OCI-LY1 (cell line): ENCODE data around the gene SRCIN1.

Experiments
- H2AFZ ChIP-seq: fragments of 200-600 bp; sonication (generic), shearing (Covaris generic); 2 replicates; pipeline ENCODE4 v1.6.0; 2014; ENCODE audit warnings: antibody characterized with exemption, mild to moderate bottlenecking, low read length
- H3F3A ChIP-seq: fragments of 200-600 bp; sonication (generic), shearing (Covaris generic); 2 replicates; pipeline ENCODE4 v1.6.0; 2014; ENCODE audit warnings: mild to moderate bottlenecking, antibody characterized with exemption, low read length, moderate library complexity; ENCODE audit not compliant: insufficient read depth
- H3K27ac ChIP-seq: fragments of 200-600 bp; sonication (generic); 2 replicates; pipeline ENCODE4 v1.5.1; 2014; ENCODE audit warnings: low read length, mixed run types, mild to moderate bottlenecking, low read depth; ENCODE audit not compliant: poor library complexity, severe bottlenecking
- H3K27me3 ChIP-seq: fragments of 200-600 bp; sonication (generic); 2 replicates; pipeline ENCODE4 v1.6.0; 2014; ENCODE audit warnings: antibody characterized with exemption, mild to moderate bottlenecking, low read length, moderate library complexity; ENCODE audit not compliant: insufficient read depth
- H3K36me3 ChIP-seq: fragments of 200-600 bp; sonication (generic); 2 replicates; pipeline ENCODE4 v1.6.1; 2014; ENCODE audit warnings: mild to moderate bottlenecking, antibody characterized with exemption, low read length, moderate library complexity, mixed read lengths; ENCODE audit not compliant: insufficient read depth
- H3K4me1 ChIP-seq: fragments of 200-600 bp; sonication (generic); 2 replicates; pipeline ENCODE4 v1.5.1; 2014; ENCODE audit warnings: mild to moderate bottlenecking, low read length, moderate library complexity; ENCODE audit not compliant: insufficient read depth, severe bottlenecking
- H3K4me2 ChIP-seq: fragments of 200-600 bp; sonication (generic), shearing (Covaris generic); 2 replicates; pipeline ENCODE4 v1.6.1; 2014; ENCODE audit warnings: low read length
- H3K4me3 ChIP-seq: fragments of 200-600 bp; sonication (generic); 2 replicates; pipeline ENCODE4 v1.5.1; 2014; ENCODE audit warnings: low read length, low read depth, mild to moderate bottlenecking, mixed read lengths; ENCODE audit not compliant: poor library complexity, severe bottlenecking
- H3K79me2 ChIP-seq: fragments of 200-600 bp; shearing (Covaris generic); 2 replicates; pipeline ENCODE4 v1.6.1; 2016; ENCODE audit warnings: mixed run types, low read length, mixed read lengths; ENCODE audit not compliant: insufficient read depth
- H3K9ac ChIP-seq: fragments of 200-600 bp; sonication (generic), shearing (Covaris generic); 2 replicates; pipeline ENCODE4 v1.6.1; 2014; ENCODE audit warnings: mild to moderate bottlenecking, low read length, mixed read lengths
- H3K9me2 ChIP-seq: fragments of 200-600 bp; sonication (generic), shearing (Covaris generic); 2 replicates; pipeline ENCODE4 v1.6.1; 2014; ENCODE audit warnings: low read depth, mild to moderate bottlenecking, low read length, mixed read lengths
- H3K9me3 ChIP-seq: fragments of 200-600 bp; shearing (Covaris generic); 2 replicates; pipeline ENCODE4 v1.6.1; 2014; ENCODE audit warnings: low read length, mixed read lengths
- H4K20me1 ChIP-seq: fragments of 200-600 bp; sonication (generic), shearing (Covaris generic); 2 replicates; pipeline ENCODE4 v1.6.0; 2016; ENCODE audit warnings: mild to moderate bottlenecking, low read length; ENCODE audit not compliant: insufficient read depth
- EZH2 ChIP-seq: fragments of 200-600 bp; sonication (generic), shearing (Covaris generic); IDR thresholded peaks from 2 replicates; pipeline ENCODE4 v1.8.0; 2017; ENCODE audit warnings: borderline replicate concordance, mixed run types, mild to moderate bottlenecking, antibody characterized with exemption, low read length, moderate library complexity, mixed read lengths
- TF ChIP-seq, protein P1 (sequence below): fragments of 200-600 bp; sonication (generic), shearing (Covaris generic); IDR thresholded peaks from 2 replicates; pipeline ENCODE4 v1.5.1; 2017; ENCODE audit warnings: mild to moderate bottlenecking, antibody characterized with exemption, low read length, moderate library complexity, mixed read lengths

Gene SRCIN1

DNA sequence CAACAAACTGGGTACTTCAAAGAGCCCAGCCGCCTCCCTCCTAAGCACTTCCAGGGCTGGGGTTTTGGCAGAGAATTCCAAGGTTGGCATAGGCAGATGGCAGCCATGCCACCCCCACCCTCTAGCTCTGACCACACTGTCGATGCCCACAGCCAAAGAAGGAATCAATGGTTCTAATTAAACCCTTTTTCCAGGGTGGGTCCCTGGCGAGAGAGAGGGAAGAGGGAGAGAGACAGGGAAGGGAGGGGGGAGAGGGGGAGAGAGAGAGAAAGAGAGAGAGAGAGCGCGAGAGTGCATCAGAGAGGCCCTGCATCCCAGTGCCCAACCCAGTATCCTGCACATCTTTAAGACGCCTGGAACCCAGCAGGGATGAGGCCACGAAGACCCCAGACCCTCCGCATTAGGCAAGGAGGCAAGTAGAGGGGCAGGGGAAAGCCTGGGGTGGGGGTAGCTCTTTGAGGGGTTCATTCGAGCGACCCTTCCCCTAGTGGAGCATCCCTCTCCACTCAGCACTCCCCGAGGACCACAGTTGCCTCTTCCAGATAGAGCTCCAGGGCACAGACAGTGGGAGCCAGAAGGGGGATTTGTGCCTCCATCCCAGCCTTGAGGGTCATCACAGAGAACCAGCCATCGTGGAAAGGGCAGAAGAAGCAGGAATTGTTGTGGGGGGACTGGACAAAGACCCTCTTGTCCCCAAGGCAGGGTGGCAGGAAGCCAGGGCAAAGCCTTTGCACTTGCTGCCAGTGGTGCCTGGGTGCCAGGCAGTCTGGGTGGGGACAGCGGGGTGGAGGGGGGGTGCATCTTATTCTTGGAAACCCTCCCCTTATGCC, 2.6 kb downstream of the SRCIN1 start:
- H3K27me3 ChIP-seq, result 0 out of 2 replicates have a peak, but pooled peaks cover 6% of the 10 kb centered on the region

DNA sequence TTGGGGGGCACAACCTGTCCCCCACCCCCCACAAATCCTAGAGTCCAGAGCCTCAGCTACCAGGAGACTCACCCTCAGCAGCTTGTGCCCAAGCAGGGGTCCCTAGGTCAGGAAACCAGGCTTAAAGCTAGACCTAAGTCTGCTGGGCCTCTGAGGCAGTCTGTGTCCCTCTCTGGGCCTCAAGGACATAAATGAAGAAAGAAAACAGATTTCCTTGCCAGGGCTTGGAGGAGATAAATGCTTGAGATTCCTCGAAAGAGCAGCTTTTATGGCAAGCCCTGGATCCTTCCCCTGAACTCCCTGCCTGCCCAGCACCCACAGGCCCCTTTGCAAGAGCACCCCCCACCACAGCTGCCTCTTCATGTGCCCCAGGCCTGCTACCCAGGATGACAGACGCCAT, 3.3 kb downstream of the SRCIN1 start:
- H3K4me2 ChIP-seq, result no peak overlapping the region
- H3K9ac ChIP-seq, result no peak overlapping the region
- no peaks in the 10 kb centered on the region for H3K36me3 ChIP-seq

More for the DNA sequence above, 2.6 kb downstream of the SRCIN1 start:
- H3K79me2 ChIP-seq, result no peaks in the 10 kb centered on the region
- H3K9ac ChIP-seq, result no peak overlapping the region
- H3F3A ChIP-seq, result no peaks in the 10 kb centered on the region
- H4K20me1 ChIP-seq, result no peaks in the 10 kb centered on the region
- no peaks in the 10 kb centered on the region for H3K9me3 ChIP-seq
- no peak overlapping the region for H2AFZ ChIP-seq
- TF ChIP-seq EZH2, result no peak
- TF ChIP-seq, protein P1, sequence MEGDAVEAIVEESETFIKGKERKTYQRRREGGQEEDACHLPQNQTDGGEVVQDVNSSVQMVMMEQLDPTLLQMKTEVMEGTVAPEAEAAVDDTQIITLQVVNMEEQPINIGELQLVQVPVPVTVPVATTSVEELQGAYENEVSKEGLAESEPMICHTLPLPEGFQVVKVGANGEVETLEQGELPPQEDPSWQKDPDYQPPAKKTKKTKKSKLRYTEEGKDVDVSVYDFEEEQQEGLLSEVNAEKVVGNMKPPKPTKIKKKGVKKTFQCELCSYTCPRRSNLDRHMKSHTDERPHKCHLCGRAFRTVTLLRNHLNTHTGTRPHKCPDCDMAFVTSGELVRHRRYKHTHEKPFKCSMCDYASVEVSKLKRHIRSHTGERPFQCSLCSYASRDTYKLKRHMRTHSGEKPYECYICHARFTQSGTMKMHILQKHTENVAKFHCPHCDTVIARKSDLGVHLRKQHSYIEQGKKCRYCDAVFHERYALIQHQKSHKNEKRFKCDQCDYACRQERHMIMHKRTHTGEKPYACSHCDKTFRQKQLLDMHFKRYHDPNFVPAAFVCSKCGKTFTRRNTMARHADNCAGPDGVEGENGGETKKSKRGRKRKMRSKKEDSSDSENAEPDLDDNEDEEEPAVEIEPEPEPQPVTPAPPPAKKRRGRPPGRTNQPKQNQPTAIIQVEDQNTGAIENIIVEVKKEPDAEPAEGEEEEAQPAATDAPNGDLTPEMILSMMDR, result no peak
- no peaks in the 10 kb centered on the region for H3K36me3 ChIP-seq
- H3K9me2 ChIP-seq, result no peaks in the 10 kb centered on the region
- no peak overlapping the region for H3K4me2 ChIP-seq
- H3K4me3 ChIP-seq, result no peak overlapping the region
- no peak overlapping the region for H3K27ac ChIP-seq
- H3K4me1 ChIP-seq, result peaks cover 9% of the 10 kb centered on the region

DNA sequence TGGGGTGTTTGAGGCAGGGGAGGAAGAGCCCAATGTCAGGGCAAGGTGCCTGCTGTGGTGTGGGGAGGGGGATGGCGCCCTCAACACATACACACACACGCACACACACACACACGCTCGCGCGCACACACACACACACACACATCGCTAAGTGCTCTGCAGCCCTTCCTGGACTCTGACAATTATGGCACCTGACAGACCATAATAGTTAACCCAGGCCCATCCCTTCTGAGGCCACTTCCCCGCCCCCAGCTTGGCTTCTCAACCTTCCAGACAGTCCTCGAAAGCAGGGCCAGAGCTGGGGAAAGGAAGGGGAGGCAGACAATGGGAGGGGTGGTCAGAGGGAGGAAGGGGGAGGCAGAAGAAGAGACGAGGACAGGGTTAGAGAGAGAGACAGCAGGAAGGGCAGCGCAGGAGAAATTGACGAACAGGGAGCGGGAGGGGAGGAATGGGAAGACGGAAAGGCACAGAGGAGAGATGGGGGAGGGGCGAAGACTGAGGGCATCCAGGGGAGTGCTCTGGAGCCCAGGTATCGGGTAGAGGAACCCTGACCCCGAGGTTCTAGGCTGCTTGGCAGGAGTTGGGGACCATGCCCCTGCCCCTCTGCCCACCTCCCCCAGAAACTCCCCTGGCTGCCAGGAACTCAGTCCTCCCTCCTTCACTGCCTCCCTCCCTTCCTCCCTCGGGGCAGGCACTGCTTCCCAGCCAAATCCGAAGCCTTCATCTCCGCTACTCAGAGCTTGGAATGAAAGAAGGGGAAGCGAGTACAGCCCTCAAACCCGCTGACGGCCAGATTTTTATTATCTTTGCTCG, 4.0 kb downstream of the SRCIN1 start:
- Histone ChIP-seq H3K36me3 (no peaks in the 10 kb centered on the region), H3K9ac (no peak overlapping the region)

More for the DNA sequence above, 3.3 kb downstream of the SRCIN1 start:
- peaks cover 9% of the 10 kb centered on the region for H3K4me1 ChIP-seq
- no peak for TF ChIP-seq EZH2
- TF ChIP-seq, protein P1, result no peak
- H3K9me3 ChIP-seq, result no peaks in the 10 kb centered on the region
- H3K79me2 ChIP-seq, result no peaks in the 10 kb centered on the region
- no peaks in the 10 kb centered on the region for H3K27me3 ChIP-seq
- no peaks in the 10 kb centered on the region for H4K20me1 ChIP-seq
- H3F3A ChIP-seq, result no peaks in the 10 kb centered on the region
- no peak overlapping the region for H3K4me3 ChIP-seq
- H3K27ac ChIP-seq, result no peak overlapping the region
- no peaks in the 10 kb centered on the region for H3K9me2 ChIP-seq
- H2AFZ ChIP-seq, result no peak overlapping the region

More for the DNA sequence above, 4.0 kb downstream of the SRCIN1 start:
- H3K9me3 ChIP-seq, result no peaks in the 10 kb centered on the region
- peaks cover 7% of the 10 kb centered on the region for H3K4me1 ChIP-seq
- no peak overlapping the region for H3K27ac ChIP-seq
- no peak overlapping the region for H3K4me3 ChIP-seq
- H3K9me2 ChIP-seq, result no peaks in the 10 kb centered on the region
- no peaks in the 10 kb centered on the region; the same call in 1 of the 2 replicates for H3K27me3 ChIP-seq
- no peaks in the 10 kb centered on the region for H4K20me1 ChIP-seq
- no peak for TF ChIP-seq EZH2
- TF ChIP-seq, protein P1, result no peak
- no peak overlapping the region for H2AFZ ChIP-seq
- H3K79me2 ChIP-seq, result no peaks in the 10 kb centered on the region
- H3F3A ChIP-seq, result no peaks in the 10 kb centered on the region
- no peak overlapping the region for H3K4me2 ChIP-seq
